H1 (cell line): ENCODE measurements around the gene PRLH. TPM values are rescaled to one million over a fixed set of nuclear protein-coding genes. Genes with fewer than 3 reads are reported as not detected.

ENCODE experiments used
- CBX8 ChIP-seq: fragments of 300-800, 300-1000 bp; sonication (generic); IDR thresholded peaks from 2 replicates; pipeline ENCODE4 v1.7.1; 2016; ENCODE audit warnings: low read depth, low read length, borderline replicate concordance
- CHD1 ChIP-seq: IDR thresholded peaks from 2 replicates; pipeline ENCODE4 v1.6.1; 2012; ENCODE audit warnings: low read depth, low read length, improper control_type of control experiment
- GABPA ChIP-seq: IDR thresholded peaks from 2 replicates; pipeline ENCODE4 v1.6.1; 2011; ENCODE audit warnings: mild to moderate bottlenecking, low read length, moderate library complexity, borderline replicate concordance; ENCODE audit not compliant: insufficient read depth
- JUND ChIP-seq: IDR thresholded peaks from 2 replicates; pipeline ENCODE4 v1.6.1; 2011; ENCODE audit warnings: mild to moderate bottlenecking, improper control_type of control experiment, low read length
- KDM1A ChIP-seq: fragments of 200-600, 300-600 bp; sonication (generic); IDR thresholded peaks from 2 replicates; pipeline ENCODE4 v1.7.1; 2016; ENCODE audit warnings: mild to moderate bottlenecking, low read length, borderline replicate concordance
- NRF1 ChIP-seq: IDR thresholded peaks from 2 replicates; pipeline ENCODE4 v1.6.1; 2011; ENCODE audit warnings: mild to moderate bottlenecking, low read depth, low read length, improper control_type of control experiment
- RFX5 ChIP-seq: IDR thresholded peaks from 2 replicates; pipeline ENCODE4 v1.6.1; 2011; ENCODE audit warnings: low read depth, low read length, improper control_type of control experiment, borderline replicate concordance
- SIX5 ChIP-seq: IDR thresholded peaks from 2 replicates; pipeline ENCODE4 v1.6.1; 2011; ENCODE audit warnings: mild to moderate bottlenecking, low read depth, low read length
- SUZ12 ChIP-seq: fragments of 200-600 bp; sonication (generic); IDR thresholded peaks from 2 replicates; pipeline ENCODE4 v1.6.1; 2012; ENCODE audit warnings: mild to moderate bottlenecking, inconsistent platforms, low read length, moderate library complexity, mixed read lengths
- TBP ChIP-seq: IDR thresholded peaks from 2 replicates; pipeline ENCODE4 v1.6.1; 2011; ENCODE audit warnings: low read depth, low read length, improper control_type of control experiment
- ZNF274 ChIP-seq: IDR thresholded peaks from 2 replicates; pipeline ENCODE4 v1.7.0; 2012; ENCODE audit warnings: low read length, borderline replicate concordance; ENCODE audit errors: extremely low read depth
- polyA plus RNA-seq, 7 experiments: library from polyadenylated mRNA; depleted of rRNA in 3 of 7; stranded (reverse) in 5 of 7; unstranded in 2 of 7; fragments of >200 nt in 5 of 7; fragments of 200-250 nt in 2 of 7; gene quantifications; 1 replicate in 5 of 7; 2 replicates in 1 of 7; 4 replicates in 1 of 7; pipeline versions ENCODE4 v1.2.1 to v1.2.3, GENCODE V29; 2011 to 2013; ENCODE audit warnings: missing spikeins in 2 of 7, mixed read lengths in 2 of 7
- total RNA-seq: library from RNA; stranded (reverse); fragmentation: NEBNext Ultra II Directional; extraction: Animal tissue kit (Norgen Biotek cat#: 25700); gene quantifications from 2 replicates; pipeline ENCODE4 v1.2.1, GENCODE V29; 2021
- TF ChIP-seq, protein P1 (sequence below), 3 experiments: IDR thresholded peaks; 1 replicate in 2 of 3; 2 replicates in 1 of 3; pipeline versions ENCODE4 v1.5.1 to v1.6.1; 2011; ENCODE audit warnings: low read length in 3 of 3, mild to moderate bottlenecking in 3 of 3, inconsistent platforms in 2 of 3, low read depth in 1 of 3, moderate library complexity in 1 of 3; ENCODE audit not compliant: insufficient read depth in 1 of 3; ENCODE audit errors: control extremely low read depth in 1 of 3

Gene PRLH
- total and polyA plus RNA-seq, 2 of the 8 experiments (the other 6 are each of a cell fraction or from before 2014, with no cell fraction given), result not detected

DNA sequence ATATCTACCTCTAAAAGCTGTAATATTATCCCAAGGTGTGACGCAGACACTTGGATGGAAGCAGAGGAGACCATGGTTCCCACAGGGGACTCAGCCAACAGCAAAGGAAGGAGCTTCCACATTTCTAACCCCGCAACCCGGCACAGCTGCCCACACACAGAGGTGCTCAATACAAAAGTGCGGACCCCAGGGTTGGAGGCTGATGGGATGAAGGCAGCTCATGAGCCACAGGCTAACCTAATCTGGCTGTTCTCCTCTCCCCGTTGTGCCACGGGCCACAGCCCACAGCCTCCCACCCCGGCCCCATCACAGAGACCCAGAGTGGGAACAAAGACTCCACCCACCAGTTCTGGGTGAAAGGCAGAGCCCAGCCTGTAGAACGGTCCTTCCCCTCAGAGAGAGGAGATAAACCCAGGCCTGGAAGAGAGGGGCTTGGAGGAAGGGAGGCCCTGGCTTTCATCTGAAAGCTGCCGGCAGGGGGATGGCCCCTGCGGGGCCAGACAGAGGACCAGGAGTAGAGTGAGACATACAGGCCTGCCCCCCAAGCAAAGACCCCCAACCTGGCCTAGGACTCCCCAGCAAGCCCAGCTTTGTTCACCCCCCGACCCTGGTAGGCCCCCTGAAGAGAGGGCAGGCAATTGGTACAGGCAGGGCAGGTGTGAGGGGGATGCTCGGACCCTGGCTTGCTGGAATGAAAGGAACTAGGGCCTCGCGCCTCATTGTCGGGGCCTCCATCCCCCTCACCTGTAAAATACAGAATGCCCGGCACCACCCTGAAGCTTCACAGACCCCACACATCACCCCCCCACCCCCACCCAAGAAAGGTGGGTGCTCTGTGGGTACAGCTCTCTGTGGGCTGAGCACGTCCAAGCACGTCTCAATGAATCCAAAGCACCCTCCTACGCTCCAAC is 17.3 kb downstream of the PRLH start (continued):
- TF ChIP-seq, protein P1, sequence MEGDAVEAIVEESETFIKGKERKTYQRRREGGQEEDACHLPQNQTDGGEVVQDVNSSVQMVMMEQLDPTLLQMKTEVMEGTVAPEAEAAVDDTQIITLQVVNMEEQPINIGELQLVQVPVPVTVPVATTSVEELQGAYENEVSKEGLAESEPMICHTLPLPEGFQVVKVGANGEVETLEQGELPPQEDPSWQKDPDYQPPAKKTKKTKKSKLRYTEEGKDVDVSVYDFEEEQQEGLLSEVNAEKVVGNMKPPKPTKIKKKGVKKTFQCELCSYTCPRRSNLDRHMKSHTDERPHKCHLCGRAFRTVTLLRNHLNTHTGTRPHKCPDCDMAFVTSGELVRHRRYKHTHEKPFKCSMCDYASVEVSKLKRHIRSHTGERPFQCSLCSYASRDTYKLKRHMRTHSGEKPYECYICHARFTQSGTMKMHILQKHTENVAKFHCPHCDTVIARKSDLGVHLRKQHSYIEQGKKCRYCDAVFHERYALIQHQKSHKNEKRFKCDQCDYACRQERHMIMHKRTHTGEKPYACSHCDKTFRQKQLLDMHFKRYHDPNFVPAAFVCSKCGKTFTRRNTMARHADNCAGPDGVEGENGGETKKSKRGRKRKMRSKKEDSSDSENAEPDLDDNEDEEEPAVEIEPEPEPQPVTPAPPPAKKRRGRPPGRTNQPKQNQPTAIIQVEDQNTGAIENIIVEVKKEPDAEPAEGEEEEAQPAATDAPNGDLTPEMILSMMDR (IDR thresholded peaks at IDR 0.05; ENCODE audit: control extremely low read depth in 1 of 3, insufficient read depth in 1 of 3, low read depth in 1 of 3, low read length in 3 of 3), result no peak
- TF ChIP-seq GABPA (no peak), KDM1A (no peak), CHD1 (no peak), RFX5 (no peak), CBX8 (no peak), NRF1 (no peak), SUZ12 (no peak), JUND (no peak), SIX5 (no peak), ZNF274 (no peak), TBP (no peak)
